ENCODE results near the gene MFSD11. TPM values are rescaled to one million over a fixed set of nuclear protein-coding genes. Genes with fewer than 3 reads are reported as not detected.

Gene MFSD11
- total and polyA plus RNA-seq, 2 of the 4 experiments (the other 2 are of a cell fraction) = 12.3 to 16.1 TPM

DNA sequence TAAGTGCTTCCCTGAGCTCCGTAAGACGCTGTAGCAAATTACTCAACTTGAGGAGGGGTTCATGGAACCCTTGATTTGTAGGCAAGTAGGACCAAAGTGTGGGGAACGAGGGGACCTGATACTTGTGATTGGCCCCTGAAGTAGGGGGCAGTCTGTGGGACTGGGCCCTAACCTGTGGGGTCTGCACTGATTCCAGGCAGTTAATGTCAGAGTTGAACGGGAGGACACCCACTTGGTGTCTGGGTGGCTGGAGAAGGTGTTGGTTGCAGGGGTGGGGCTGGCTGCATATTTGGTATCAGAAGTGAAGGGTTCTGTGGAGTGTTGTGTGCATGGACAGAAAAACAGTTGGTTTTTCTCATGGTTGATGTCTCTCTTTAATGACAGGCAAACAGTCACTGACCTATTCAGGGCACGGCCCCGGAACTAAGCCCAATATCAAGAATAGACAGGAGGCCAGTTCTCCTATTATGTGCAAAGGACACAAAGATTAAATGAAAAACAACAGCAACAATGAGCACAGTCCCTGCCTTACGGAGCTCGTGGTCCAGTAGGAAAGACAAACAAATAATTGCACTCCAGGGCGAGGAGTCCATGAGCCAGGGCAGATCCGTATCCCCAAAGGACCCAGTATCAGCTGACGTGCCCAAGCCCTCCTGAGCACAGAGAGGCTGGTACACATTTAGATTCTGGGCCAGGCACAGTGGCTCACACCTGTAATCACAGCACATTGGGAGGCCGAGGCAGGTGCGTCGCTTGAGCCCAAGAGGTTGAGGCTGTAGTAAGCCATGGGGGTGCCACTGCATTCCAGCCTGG lies 46.3 kb upstream of the MFSD11 start:
- Histone ChIP-seq H4K20me1 (ENCODE audit: insufficient read depth, low read length) (peaks cover 57% of the 10 kb centered on the region), H3K4me3 (ENCODE audit: insufficient read depth, low read depth, low read length) (no peak overlapping the region), H3K9me1 (ENCODE audit: insufficient read depth, low read length) (peaks cover 39% of the 10 kb centered on the region), H3K4me2 (ENCODE audit: low read depth, low read length) (no peak overlapping the region), H4K8ac (ENCODE audit: low read depth in 2 of 2, low read length in 2 of 2) (no peak overlapping the region), H3K14ac (replicated peaks; ENCODE audit: low read depth, low read length) (no peak overlapping the region), H2AK5ac (ENCODE audit: low read depth, low read length) (peak overlapping the region; percentile 23; the same call in 1 of the 2 replicates), H3K27me3 (ENCODE audit: control insufficient read depth, insufficient read depth, low read length) (no peaks in the 10 kb centered on the region), H3K36me3 (ENCODE audit: control insufficient read depth, insufficient read depth, low read length) (peaks cover 23% of the 10 kb centered on the region), H3K27ac (ENCODE audit: insufficient read depth, low read length) (no peak overlapping the region), H3K4me1 (ENCODE audit: control insufficient read depth, insufficient read depth, low read length) (peaks cover 29% of the 10 kb centered on the region), H2BK20ac (ENCODE audit: low read depth, low read length) (no peak overlapping the region), H4K5ac (ENCODE audit: low read depth, low read length) (no peak overlapping the region), H2BK120ac (ENCODE audit: low read depth, low read length) (no peak overlapping the region), H3K23ac (ENCODE audit: low read depth, low read length) (no peak overlapping the region), H2AK9ac (replicated peaks; ENCODE audit: low read depth, low read length, poor library complexity) (no peak overlapping the region), H3K4ac (ENCODE audit: low read depth, low read length) (no peak overlapping the region), H2AFZ (replicated peaks; ENCODE audit: low read length, poor library complexity) (no peak overlapping the region), H3K9me3 (ENCODE audit: control insufficient read depth, insufficient read depth, low read length) (no peaks in the 10 kb centered on the region), H3K79me1 (ENCODE audit: low read depth in 1 of 2, low read length in 2 of 2) (peaks cover 34 to 85% of the 10 kb centered on the region in 2 experiments), H4K91ac (ENCODE audit: insufficient read depth, low read depth, low read length) (no peak overlapping the region), H3K9ac (ENCODE audit: low read depth, low read length) (no peak overlapping the region), H3K18ac (ENCODE audit: low read depth, low read length) (no peak overlapping the region), H2BK15ac (ENCODE audit: low read depth, low read length) (no peak overlapping the region), H3K56ac (ENCODE audit: extremely low read depth, insufficient read depth, low read length) (no peak overlapping the region), H2BK5ac (ENCODE audit: low read depth, low read length, poor library complexity, severe bottlenecking) (no peak overlapping the region)
- intact Hi-C loops (cut with micrococcal nuclease) = no loop called here
- ATAC-seq (ENCODE audit: low read depth) (no peak), DNase-seq (no peak)
- BruUV-seq (replicated peaks) = no TSS peak
- TF ChIP-seq CEBPB (IDR thresholded peaks at IDR 0.05; ENCODE audit: low read depth, low read length) = no peak
- TF ChIP-seq, protein P1, sequence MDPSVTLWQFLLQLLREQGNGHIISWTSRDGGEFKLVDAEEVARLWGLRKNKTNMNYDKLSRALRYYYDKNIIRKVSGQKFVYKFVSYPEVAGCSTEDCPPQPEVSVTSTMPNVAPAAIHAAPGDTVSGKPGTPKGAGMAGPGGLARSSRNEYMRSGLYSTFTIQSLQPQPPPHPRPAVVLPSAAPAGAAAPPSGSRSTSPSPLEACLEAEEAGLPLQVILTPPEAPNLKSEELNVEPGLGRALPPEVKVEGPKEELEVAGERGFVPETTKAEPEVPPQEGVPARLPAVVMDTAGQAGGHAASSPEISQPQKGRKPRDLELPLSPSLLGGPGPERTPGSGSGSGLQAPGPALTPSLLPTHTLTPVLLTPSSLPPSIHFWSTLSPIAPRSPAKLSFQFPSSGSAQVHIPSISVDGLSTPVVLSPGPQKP (IDR thresholded peaks at IDR 0.05; ENCODE audit: borderline replicate concordance, low read depth, low read length) = no peak
- TF ChIP-seq FOS (IDR thresholded peaks at IDR 0.05; ENCODE audit: low read depth, low read length) = no peak
- ChIA-PET CTCF (no interaction called here), POLR2A (ENCODE audit: unreplicated experiment) (no interaction called here)
- 84% methylated on average over 6 of the region's 14 CpGs; no CpG with 5 or more reads in 1 of the 2 experiments for WGBS, 2 experiments (ENCODE audit: extremely low coverage in 2 of 2, insufficient read length in 1 of 2)
- in situ Hi-C loops (cut with MboI; ENCODE audit: low sequenced_read_pairs) = no loop called here
- dilution Hi-C loops (cut with HindIII; ENCODE audit: low sequenced_read_pairs, unreplicated experiment) = no loop called here

Data from IMR-90 (cell line).